Peyer's patch (tissue), 4 donors: ENCODE data around the gene PYCARD. TPM values are rescaled to one million over a fixed set of nuclear protein-coding genes. Genes with fewer than 3 reads are reported as not detected.

Source experiments
- DNase-seq, 3 donors: peaks; one replicate each; pipeline ENCODE4 v3.0.0-alpha.2; 2017 to 2019
- H3K27ac ChIP-seq, 4 donors: fragments of 200-600 bp; sonication (generic); one replicate each; pipeline ENCODE4 v1.5.1; 2016 to 2019
- H3K27me3 ChIP-seq, 2 donors: fragments of 200-600 bp; sonication (generic); one replicate each; pipeline ENCODE4 v1.5.1; 2019
- H3K36me3 ChIP-seq, 3 donors: fragments of 200-600 bp; sonication (generic); one replicate each; pipeline ENCODE4 v1.5.1; 2016 to 2019
- H3K4me1 ChIP-seq, 4 donors: fragments of 200-600 bp; sonication (generic); one replicate each; pipeline ENCODE4 v1.5.1; 2016 to 2019
- H3K4me3 ChIP-seq, 4 donors: fragments of 200-600 bp; sonication (generic); 1 replicate in 3 of 4; 2 replicates in 1 of 4; pipeline ENCODE4 v1.5.1; 2016 to 2019; ENCODE audit warnings: mild to moderate bottlenecking in 1 of 4
- H3K9me3 ChIP-seq, 4 donors: fragments of 200-600 bp; sonication (generic); one replicate each; pipeline ENCODE4 v1.5.1; 2016 to 2019; ENCODE audit warnings: mild to moderate bottlenecking in 1 of 4
- POLR2A ChIP-seq, 2 donors: fragments of 450-650 bp; IDR thresholded peaks; one replicate each; pipeline ENCODE4 v1.5.1; 2017; ENCODE audit warnings: antibody characterized with exemption in 2 of 2, mild to moderate bottlenecking in 2 of 2, moderate library complexity in 2 of 2
- total RNA-seq, 4 donors: library from RNA; depleted of rRNA; stranded (reverse); fragments of >200 nt; gene quantifications; one replicate each; pipeline ENCODE4 v1.1.0, GENCODE V29; 2016
- TF ChIP-seq, protein P1 (sequence below), 6 experiments: fragments of 450-650 bp in 4 of 6; fragments of 200-600 bp in 2 of 6; sonication (generic) in 1 of 6; IDR thresholded peaks; one replicate each; pipeline ENCODE4 v1.5.1; 2017 to 2019; ENCODE audit warnings: antibody characterized with exemption in 6 of 6, mild to moderate bottlenecking in 3 of 6, moderate library complexity in 1 of 6

Gene PYCARD
- total RNA-seq, 4 donors from 2014 or later: 91.1 to 201 (median 125) TPM

DNA sequence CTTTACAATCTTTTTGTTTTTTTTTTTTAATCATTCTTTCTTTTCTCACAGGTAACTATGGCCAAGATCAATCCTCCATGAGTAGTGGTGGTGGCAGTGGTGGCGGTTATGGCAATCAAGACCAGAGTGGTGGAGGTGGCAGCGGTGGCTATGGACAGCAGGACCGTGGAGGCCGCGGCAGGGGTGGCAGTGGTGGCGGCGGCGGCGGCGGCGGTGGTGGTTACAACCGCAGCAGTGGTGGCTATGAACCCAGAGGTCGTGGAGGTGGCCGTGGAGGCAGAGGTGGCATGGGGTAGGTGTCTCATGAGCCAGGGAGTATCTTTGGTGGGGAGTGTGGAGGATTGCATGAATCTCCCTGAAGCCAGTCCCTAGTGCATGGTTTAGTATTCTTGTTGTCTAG lies 17.7 kb downstream of the PYCARD start:
- H3K36me3 ChIP-seq: peaks cover 0 to 74% (median 0%) of the 10 kb centered on the region in 3 donors

DNA sequence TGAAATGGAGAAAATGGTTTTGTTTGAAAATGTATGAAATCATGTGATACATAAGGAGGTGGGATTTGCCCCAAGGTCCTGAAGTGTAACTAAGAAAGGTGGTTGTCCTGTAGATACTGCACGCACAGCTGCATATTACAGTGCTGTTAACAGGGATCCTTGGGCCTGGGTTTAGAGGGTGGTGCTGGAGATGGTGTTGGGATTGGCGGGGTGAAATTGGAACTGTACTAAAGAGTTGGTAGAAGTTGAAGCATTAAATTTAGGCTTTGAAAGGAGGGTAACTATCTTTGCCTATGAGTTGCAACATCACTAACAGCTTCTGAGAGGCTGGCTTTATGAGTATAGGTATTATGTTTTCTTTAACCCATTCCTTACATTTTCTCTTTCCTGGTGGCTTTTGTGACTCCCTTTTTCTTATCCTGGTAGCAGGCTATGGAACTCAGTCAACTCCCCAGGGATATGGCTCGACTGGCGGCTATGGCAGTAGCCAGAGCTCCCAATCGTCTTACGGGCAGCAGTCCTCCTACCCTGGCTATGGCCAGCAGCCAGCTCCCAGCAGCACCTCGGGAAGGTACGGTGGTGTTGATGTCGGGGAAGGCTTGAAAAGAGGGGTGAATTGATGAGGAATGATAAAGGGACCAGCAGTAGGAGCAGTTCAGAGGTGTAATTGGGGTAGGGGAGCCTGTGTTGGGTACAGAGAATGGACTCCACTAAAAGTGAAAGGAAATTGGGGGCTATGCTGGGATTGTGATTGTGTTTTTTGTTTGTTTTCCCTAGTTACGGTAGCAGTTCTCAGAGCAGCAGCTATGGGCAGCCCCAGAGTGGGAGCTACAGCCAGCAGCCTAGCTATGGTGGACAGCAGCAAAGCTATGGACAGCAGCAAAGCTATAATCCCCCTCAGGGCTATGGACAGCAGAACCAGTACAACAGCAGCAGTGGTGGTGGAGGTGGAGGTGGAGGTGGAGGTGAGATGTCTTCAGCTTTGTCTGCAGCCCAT lies 18.8 kb downstream of the PYCARD start:
- peaks cover 0 to 62% (median 0%) of the 10 kb centered on the region in 3 donors for H3K36me3 ChIP-seq

More for the DNA sequence above, 17.7 kb downstream of the PYCARD start:
- H3K27ac ChIP-seq: no peak overlapping the region
- H3K27me3 ChIP-seq: no peaks in the 10 kb centered on the region
- no peak for TF ChIP-seq POLR2A (IDR thresholded peaks at IDR 0.05)
- TF ChIP-seq, protein P1, sequence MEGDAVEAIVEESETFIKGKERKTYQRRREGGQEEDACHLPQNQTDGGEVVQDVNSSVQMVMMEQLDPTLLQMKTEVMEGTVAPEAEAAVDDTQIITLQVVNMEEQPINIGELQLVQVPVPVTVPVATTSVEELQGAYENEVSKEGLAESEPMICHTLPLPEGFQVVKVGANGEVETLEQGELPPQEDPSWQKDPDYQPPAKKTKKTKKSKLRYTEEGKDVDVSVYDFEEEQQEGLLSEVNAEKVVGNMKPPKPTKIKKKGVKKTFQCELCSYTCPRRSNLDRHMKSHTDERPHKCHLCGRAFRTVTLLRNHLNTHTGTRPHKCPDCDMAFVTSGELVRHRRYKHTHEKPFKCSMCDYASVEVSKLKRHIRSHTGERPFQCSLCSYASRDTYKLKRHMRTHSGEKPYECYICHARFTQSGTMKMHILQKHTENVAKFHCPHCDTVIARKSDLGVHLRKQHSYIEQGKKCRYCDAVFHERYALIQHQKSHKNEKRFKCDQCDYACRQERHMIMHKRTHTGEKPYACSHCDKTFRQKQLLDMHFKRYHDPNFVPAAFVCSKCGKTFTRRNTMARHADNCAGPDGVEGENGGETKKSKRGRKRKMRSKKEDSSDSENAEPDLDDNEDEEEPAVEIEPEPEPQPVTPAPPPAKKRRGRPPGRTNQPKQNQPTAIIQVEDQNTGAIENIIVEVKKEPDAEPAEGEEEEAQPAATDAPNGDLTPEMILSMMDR (IDR thresholded peaks at IDR 0.05): no peak
- H3K9me3 ChIP-seq: no peaks in the 10 kb centered on the region
- peaks cover 0 to 29% (median 12%) of the 10 kb centered on the region in 4 donors for H3K4me1 ChIP-seq
- no peak for DNase-seq
- no peak overlapping the region for H3K4me3 ChIP-seq

DNA sequence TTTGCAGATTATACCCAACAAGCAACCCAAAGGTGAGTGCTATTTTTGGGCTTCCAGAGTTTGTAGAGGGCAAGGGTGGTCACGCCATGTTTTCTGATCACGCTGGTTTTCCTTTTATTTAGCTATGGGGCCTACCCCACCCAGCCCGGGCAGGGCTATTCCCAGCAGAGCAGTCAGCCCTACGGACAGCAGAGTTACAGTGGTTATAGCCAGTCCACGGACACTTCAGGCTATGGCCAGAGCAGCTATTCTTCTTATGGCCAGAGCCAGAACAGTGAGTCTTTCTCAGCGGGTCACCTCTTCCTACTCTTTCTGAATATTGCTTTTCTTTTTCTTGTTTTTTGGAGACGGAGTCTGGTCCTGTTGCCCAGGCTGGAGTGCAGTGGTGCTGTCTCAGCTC lies 20.2 kb downstream of the PYCARD start:
- Histone ChIP-seq H3K9me3 (no peaks in the 10 kb centered on the region), H3K27me3 (no peaks in the 10 kb centered on the region), H3K4me1 (peaks cover 0 to 39% (median 16%) of the 10 kb centered on the region in 4 donors), H3K27ac (peak overlapping the region in 1 of 4 donors; percentile 13), H3K36me3 (peaks cover 0 to 49% (median 0%) of the 10 kb centered on the region in 3 donors), H3K4me3 (peak overlapping the region in 3 of 4 donors; percentile 72 to 92 (median 75))
- no peak for DNase-seq
- no peak for TF ChIP-seq POLR2A (IDR thresholded peaks at IDR 0.05)
- TF ChIP-seq, protein P1 (IDR thresholded peaks at IDR 0.05): no peak

More for the DNA sequence above, 18.8 kb downstream of the PYCARD start:
- no peak overlapping the region for H3K4me3 ChIP-seq
- no peak overlapping the region for H3K27ac ChIP-seq
- no peak for TF ChIP-seq POLR2A (IDR thresholded peaks at IDR 0.05)
- TF ChIP-seq, protein P1 (IDR thresholded peaks at IDR 0.05): no peak
- no peaks in the 10 kb centered on the region for H3K27me3 ChIP-seq
- H3K9me3 ChIP-seq: no peaks in the 10 kb centered on the region
- DNase-seq: no peak
- H3K4me1 ChIP-seq: peaks cover 0 to 33% (median 14%) of the 10 kb centered on the region in 4 donors

DNA sequence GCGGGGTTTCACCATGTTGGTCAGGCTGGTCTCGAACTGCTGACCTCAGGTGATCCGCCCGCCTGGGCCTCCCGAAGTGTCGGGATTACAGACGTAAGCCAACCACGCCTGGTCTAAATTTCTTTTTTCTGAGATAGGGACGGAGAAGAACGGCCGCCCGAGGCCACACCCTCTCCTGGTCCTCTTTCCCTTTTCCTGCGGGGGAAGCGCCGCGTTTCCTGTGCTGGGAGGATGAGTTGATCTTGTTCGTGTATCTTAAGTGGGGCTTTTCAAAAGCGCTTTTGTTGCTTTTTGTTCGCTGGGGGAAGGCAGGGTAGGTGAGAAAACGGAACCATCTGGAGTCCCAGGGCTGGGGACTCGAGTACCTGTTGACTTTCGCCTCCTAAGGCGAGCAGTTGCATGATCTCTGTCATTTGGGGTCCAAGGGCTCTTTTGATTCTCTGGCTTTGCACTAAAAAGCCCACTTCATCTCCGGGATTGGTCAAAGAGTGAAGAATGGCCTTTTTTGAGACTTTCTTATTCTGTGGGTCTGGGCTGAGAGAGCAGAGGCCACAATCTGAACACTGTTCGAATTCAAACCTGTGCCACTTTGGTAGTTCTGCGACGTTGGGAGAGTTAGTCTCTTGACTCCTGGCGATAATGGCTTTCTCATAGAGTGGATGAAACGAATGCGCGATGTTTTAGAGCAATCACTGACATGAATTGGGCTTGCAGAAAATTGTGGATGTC lies 21.3 kb downstream of the PYCARD start:
- Histone ChIP-seq H3K9me3 (no peaks in the 10 kb centered on the region), H3K36me3 (peaks cover 0 to 37% (median 0%) of the 10 kb centered on the region in 3 donors), H3K27me3 (no peaks in the 10 kb centered on the region), H3K4me1 (peaks cover 0 to 39% (median 16%) of the 10 kb centered on the region in 4 donors), H3K4me3 (peak overlapping the region; percentile 56 to 92 (median 74)), H3K27ac (peak overlapping the region; percentile 87 to 99 (median 92))
- no peak for TF ChIP-seq POLR2A (IDR thresholded peaks at IDR 0.05)
- TF ChIP-seq, protein P1 (IDR thresholded peaks at IDR 0.05): no peak
- DNase-seq: peak; percentile 31 to 61 (median 57)

DNA sequence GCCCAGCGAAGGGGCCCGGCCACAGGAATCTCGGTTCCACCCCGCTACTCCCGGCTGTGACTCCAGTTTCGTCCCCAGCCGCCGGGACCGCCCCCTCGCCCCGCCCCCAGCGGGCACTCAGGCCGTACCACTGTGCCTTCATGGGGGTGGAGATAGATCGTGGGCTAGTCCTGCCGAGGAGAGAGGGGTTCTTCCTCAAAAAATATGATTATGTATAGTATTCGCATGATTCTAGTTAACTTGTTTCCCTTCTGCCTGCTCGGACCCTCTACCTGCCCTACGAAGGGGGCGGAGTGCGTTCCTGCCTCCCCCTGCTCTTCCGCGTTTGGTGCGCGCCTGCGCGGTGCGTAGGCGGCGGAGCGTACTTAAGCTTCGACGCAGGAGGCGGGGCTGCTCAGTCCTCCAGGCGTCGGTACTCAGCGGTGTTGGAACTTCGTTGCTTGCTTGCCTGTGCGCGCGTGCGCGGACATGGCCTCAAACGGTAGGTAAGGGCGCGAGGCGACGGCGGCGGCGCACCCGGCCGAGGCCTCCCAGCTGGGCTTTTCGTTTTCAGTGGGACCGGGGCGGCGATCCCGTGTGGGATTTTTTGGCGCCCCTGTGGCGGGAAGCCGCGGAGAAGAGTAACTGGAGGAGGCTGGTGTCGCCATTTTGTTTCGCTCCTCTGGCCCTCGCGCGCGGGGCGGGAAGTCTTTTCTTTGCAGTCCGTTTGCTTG lies 22.7 kb downstream of the PYCARD start, which contains the start of gene FUS:
FUS (plus strand) TSS at position 393 of the 713 bp plus-strand sequence; CDS start at position 469, 76 bp downstream.
- Histone ChIP-seq H3K4me3 (peak within 1 kb of the TSS; percentile 56 to 92 (median 74)), H3K9me3 (no peaks in the 10 kb centered on the region), H3K36me3 (peaks cover 0 to 24% (median 0%) of the 10 kb centered on the region in 3 donors), H3K27me3 (no peaks in the 10 kb centered on the region), H3K4me1 (peaks cover 0 to 39% (median 16%) of the 10 kb centered on the region in 4 donors), H3K27ac (peak within 1 kb of the TSS; percentile 87 to 99 (median 92))
- DNase-seq: peak; percentile 92 to 97 (median 96)
- TF ChIP-seq, protein P1 (IDR thresholded peaks at IDR 0.05): peak in 2 of 6 experiments; percentile 6 to 7
- peak; percentile 97 to 98 for TF ChIP-seq POLR2A (IDR thresholded peaks at IDR 0.05)
